Stimulated activated CD8-positive, alpha-beta memory T cell treated with anti-CD3 and anti-CD28 coated beads, Interleukin-4, amount 100 ng/mL, for 1 hour (primary cell): ENCODE measurements around the gene HSPA4L.

ENCODE experiments used
- DNase-seq, 2 donors: peaks; one replicate each; pipeline ENCODE4 v3.0.0-alpha.2; 2020; ENCODE audit warnings: low read depth in 2 of 2, low spot score in 1 of 2

Gene HSPA4L

DNA sequence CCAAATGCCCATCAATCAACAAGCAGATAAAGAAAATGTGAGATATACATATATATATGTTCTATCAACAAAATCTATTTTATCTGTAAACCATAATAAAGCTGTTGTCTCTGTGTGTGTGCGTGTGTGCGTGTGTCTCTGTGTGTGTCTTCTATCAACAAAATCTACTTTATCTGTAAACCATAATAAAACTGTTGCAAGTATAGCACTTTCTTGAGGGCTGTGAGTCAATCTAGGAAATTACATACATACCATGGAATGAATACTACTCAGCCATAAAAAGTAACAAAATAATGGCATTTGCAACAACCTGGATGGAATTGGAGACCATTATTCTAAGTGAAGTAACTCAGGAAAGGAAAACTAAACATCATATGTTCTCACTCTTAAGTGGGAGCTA lies 86.1 kb downstream of the HSPA4L start:
- DNase-seq: no peak

DNA sequence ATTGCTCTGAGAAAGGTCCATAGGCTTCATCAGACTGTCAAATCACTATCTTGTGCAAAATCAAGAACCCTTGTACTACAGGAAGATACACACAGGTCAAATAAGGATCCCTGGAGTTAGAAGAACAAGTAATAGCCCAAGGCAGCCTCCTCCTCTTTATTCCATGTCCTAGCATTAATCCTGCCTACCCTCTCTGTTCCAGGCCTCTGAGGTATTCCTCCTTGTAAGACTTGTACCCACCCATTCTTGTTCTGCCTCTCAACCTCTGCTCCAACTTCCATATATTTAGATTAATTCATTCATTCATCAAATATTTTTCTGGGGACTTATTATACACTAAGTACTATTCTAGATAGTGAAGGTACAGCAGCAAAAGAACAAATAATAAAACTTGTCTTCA lies 88.2 kb downstream of the HSPA4L start:
- no peak for DNase-seq

DNA sequence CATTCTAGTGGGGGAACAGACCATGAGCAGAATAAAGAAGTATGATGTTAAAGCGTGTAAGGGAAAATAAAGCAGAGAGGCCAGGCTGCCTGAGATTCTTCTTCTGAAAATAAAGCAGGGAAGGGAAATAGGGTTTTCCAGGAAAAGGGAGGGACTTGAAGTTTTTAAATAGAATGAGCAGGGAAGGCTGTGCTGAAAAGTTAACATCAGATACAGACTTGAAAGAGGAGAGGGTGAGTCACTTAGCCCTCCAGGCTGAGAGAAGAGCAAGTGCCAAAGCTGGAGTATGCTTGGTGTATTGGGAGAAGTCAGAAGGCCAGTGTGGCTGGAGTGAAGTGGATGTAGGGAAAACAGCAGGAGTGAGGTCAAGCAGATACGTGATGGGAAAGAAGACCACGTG lies 88.6 kb downstream of the HSPA4L start:
- no peak for DNase-seq

DNA sequence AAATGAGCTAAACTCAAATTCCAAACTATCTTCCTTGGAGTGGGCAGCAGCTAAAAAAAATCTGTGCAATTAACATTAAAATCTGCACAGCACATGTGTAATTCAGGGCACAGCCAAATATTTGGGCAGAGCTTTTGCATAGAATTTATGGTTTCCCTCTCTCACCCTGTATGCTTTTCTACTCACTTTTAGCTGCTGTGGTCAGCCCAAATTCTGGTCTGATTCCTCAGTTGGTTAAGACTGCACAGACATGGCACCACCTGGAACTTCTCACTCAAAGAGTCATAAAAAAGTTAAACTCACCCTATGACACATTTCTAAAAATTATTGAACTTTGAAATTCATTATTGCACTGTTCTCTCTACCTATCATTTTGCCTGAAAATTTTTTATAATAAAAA lies 93.7 kb downstream of the HSPA4L start:
- no peak for DNase-seq

DNA sequence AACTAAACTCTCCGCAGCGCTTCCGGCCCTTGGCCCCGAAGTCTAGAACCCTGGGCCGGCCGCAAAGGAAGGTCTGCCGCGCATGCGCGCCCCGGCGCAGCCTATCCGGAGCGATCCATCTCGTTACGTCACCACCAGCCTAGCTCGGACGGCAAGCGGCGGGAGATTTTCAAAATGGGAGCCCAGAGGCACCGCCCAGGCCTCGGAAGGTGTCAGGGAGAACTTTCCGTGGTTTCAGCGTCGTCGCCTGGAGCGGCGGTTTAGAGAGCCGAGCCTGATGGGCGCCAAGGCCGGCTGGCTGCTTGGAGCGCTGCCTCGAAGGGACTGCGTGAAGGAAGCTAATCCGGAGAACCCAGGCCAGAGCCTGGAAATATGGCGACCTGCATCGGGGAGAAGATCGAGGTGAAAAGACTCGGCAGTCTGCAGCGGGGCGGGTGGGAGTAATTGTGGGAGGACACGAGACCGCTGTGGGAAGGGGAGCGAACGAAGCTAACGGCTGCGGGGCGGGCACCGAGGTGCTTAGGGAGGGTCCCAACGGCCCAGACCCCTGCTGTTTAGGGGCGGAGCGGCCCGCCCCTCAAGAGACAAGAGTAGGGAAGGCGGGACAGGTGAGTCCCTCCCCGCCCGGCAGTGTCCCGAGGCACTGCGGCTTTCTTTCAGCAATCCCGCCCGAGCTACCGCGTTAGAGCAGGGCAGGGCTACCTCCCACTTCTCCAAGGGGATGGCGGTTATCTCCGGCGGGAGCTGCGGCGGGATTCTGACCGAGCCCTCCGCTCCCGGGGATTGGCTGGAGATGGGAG lies 98.8 kb downstream of the HSPA4L start, which contains the start of gene PLK4:
TSS of gene PLK4 (plus strand) at position 131 of the 800 bp plus-strand sequence. CDS start at position 373, 242 bp downstream.
- DNase-seq: peak; percentile 80 to 91

DNA sequence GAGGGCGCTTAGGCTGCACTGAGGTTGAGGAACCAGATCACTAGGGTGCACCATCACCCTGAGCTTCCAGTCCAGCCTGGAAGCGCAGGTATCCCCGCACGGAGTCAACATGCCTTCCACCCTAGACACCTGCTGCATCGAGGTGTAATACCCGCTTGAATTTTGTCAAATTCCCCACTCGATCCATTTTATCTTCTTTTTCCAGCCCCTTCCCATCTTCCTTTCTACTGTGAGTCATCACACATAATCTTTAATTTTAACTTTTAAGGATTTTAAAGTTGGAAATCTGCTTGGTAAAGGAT lies 99.4 kb downstream of the HSPA4L start:
- DNase-seq: peak in 1 of 2 donors; percentile 1

DNA sequence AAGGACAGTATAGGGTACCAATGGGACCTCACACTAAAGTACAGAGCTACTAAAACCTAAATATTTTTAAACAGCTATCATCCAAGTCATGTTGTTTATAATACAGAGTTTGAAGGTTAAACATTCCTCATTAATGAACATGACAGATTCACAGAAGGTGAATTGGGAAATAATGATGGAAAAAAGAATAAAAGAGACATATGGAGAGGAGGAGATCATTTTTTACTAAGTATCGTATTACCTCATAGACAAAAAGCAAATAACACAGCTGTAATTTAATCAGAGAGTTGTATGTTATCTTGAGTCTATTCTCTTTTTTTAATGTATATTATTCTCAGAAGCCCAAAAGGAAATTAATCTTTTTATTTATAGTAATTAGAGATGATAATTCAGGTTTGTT lies 106.4 kb downstream of the HSPA4L start:
- DNase-seq: no peak

DNA sequence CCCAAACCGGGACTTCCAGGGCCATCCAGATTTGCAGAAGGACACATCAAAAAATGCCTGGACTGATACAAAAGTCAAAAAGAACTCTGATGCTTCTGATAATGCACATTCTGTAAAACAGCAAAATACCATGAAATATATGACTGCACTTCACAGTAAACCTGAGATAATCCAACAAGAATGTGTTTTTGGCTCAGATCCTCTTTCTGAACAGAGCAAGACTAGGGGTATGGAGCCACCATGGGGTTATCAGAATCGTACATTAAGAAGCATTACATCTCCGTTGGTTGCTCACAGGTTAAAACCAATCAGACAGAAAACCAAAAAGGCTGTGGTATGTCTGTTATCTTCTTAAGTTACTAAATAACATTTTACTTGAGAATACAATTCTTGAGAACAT lies 107.8 kb downstream of the HSPA4L start:
- DNase-seq: no peak
